ENCODE measurements around the gene HDAC9.

- TF ChIP-seq ZC3H10 (CRISPR knock-in tag; IDR thresholded peaks at IDR 0.05): no peak
- TF ChIP-seq ZNF565 (CRISPR knock-in tag; conservative IDR thresholded peaks at IDR 0.05; ENCODE audit: low read depth): no peak
Measured at GRCh38 chr7:18675579-18675978, 180.0 kb downstream of the HDAC9 start.

Measured in SK-N-SH treated with all-trans-retinoic acid at 6 μM for 48 hours (cell line).